ENCODE measurements around the gene B3GNT3. TPM values are rescaled to one million over a fixed set of nuclear protein-coding genes. Genes with fewer than 3 reads are reported as not detected.
A peak's percentile ranks its signal among the peaks of the same experiment; 100 is the strongest.

Gene B3GNT3
- total and polyA plus RNA-seq, 2 of the 13 experiments (the other 11 are each of a cell fraction or from before 2014, with no cell fraction given): 0.86 to 4.0 TPM

DNA sequence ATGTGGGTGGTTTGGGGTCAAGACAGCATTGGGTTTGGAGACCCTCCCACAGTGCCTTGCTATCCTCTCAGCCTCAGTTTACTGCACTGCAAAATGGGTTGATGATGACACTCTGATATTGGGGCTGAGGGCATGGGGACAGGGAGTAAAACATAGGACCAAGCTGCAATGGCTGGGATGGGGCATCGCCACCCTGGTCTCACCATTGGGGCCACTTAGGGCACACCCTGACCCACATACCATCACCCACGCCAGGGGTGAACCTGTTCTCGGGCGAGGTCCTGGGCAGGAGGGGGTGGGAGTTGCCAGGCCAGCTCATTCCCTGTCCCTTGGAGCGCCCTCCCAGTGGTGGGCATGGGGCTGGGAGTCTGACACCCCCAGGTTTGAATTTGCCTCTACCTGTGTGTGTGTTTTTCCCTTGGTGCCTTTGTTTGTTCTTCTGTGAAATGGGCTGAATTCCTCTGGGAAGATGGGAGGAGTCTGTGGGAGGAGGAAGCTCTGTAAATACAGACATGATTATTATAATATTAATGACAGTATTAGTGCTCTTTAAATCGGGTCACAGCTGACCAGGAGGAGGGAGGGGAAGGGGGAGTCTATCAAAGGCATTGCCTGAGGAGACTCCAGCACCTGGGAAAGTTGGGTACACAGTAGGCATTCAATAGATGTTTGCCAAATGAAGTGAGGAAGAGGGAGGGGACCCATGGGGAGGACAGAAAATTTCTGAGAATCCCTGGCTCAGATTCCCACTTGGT lies 45.9 kb upstream of the B3GNT3 start (continued):
- TF ChIP-seq, protein P1, sequence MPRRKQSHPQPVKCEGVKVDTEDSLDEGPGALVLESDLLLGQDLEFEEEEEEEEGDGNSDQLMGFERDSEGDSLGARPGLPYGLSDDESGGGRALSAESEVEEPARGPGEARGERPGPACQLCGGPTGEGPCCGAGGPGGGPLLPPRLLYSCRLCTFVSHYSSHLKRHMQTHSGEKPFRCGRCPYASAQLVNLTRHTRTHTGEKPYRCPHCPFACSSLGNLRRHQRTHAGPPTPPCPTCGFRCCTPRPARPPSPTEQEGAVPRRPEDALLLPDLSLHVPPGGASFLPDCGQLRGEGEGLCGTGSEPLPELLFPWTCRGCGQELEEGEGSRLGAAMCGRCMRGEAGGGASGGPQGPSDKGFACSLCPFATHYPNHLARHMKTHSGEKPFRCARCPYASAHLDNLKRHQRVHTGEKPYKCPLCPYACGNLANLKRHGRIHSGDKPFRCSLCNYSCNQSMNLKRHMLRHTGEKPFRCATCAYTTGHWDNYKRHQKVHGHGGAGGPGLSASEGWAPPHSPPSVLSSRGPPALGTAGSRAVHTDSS (CRISPR knock-in tag; conservative IDR thresholded peaks at IDR 0.05): no peak
- TF ChIP-seq, protein P2, sequence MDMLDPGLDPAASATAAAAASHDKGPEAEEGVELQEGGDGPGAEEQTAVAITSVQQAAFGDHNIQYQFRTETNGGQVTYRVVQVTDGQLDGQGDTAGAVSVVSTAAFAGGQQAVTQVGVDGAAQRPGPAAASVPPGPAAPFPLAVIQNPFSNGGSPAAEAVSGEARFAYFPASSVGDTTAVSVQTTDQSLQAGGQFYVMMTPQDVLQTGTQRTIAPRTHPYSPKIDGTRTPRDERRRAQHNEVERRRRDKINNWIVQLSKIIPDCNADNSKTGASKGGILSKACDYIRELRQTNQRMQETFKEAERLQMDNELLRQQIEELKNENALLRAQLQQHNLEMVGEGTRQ (IDR thresholded peaks at IDR 0.05; ENCODE audit: low read depth, low read length): no peak
- TF ChIP-seq, protein P2 (CRISPR knock-in tag; IDR thresholded peaks at IDR 0.05; ENCODE audit: borderline replicate concordance): no peak
- TF ChIP-seq HDAC1 (CRISPR knock-in tag; IDR thresholded peaks at IDR 0.05) (0 out of 2 replicates have a peak, but pooled peaks have one; percentile 21), ZNF674 (CRISPR knock-in tag; IDR thresholded peaks at IDR 0.05; ENCODE audit: low read depth) (no peak), MAF1 (CRISPR knock-in tag; IDR thresholded peaks at IDR 0.05; ENCODE audit: borderline replicate concordance) (no peak), FOXA1 (IDR thresholded peaks at IDR 0.05) (no peak), FOXA1 (CRISPR knock-in tag; IDR thresholded peaks at IDR 0.05) (no peak), ZNF761 (CRISPR knock-in tag; conservative IDR thresholded peaks at IDR 0.05) (no peak), ZNF556 (CRISPR knock-in tag; IDR thresholded peaks at IDR 0.05; ENCODE audit: borderline replicate concordance) (no peak), ZNF256 (CRISPR knock-in tag; conservative IDR thresholded peaks at IDR 0.05) (no peak), ZKSCAN8 (CRISPR knock-in tag; IDR thresholded peaks at IDR 0.05; ENCODE audit: borderline replicate concordance) (0 out of 2 replicates have a peak, but pooled peaks have one; percentile 57), ZMYM2 (CRISPR knock-in tag; IDR thresholded peaks at IDR 0.05) (peak; percentile 41; the same call in 1 of the 2 replicates), MXD4 (CRISPR knock-in tag; IDR thresholded peaks at IDR 0.05) (no peak), ZNF263 (CRISPR knock-in tag; IDR thresholded peaks at IDR 0.05) (no peak), ATF7-NPFF (CRISPR knock-in tag; IDR thresholded peaks at IDR 0.05; ENCODE audit: low read depth) (no peak), ZNF816 (CRISPR knock-in tag; IDR thresholded peaks at IDR 0.05; ENCODE audit: borderline replicate concordance) (no peak), ZNF510 (CRISPR knock-in tag; IDR thresholded peaks at IDR 0.05; ENCODE audit: low read depth) (no peak), ZNF589 (CRISPR knock-in tag; conservative IDR thresholded peaks at IDR 0.05) (no peak), ADNP (CRISPR knock-in tag; IDR thresholded peaks at IDR 0.05) (peak; percentile 73; the same call in 1 of the 2 replicates)
- TF ChIP-seq, protein P3, sequence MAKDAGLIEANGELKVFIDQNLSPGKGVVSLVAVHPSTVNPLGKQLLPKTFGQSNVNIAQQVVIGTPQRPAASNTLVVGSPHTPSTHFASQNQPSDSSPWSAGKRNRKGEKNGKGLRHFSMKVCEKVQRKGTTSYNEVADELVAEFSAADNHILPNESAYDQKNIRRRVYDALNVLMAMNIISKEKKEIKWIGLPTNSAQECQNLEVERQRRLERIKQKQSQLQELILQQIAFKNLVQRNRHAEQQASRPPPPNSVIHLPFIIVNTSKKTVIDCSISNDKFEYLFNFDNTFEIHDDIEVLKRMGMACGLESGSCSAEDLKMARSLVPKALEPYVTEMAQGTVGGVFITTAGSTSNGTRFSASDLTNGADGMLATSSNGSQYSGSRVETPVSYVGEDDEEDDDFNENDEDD (CRISPR knock-in tag; IDR thresholded peaks at IDR 0.05; ENCODE audit: borderline replicate concordance): no peak
- TF ChIP-seq, protein P4, sequence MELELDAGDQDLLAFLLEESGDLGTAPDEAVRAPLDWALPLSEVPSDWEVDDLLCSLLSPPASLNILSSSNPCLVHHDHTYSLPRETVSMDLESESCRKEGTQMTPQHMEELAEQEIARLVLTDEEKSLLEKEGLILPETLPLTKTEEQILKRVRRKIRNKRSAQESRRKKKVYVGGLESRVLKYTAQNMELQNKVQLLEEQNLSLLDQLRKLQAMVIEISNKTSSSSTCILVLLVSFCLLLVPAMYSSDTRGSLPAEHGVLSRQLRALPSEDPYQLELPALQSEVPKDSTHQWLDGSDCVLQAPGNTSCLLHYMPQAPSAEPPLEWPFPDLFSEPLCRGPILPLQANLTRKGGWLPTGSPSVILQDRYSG (CRISPR knock-in tag; IDR thresholded peaks at IDR 0.05): no peak
- TF ChIP-seq, protein P5, sequence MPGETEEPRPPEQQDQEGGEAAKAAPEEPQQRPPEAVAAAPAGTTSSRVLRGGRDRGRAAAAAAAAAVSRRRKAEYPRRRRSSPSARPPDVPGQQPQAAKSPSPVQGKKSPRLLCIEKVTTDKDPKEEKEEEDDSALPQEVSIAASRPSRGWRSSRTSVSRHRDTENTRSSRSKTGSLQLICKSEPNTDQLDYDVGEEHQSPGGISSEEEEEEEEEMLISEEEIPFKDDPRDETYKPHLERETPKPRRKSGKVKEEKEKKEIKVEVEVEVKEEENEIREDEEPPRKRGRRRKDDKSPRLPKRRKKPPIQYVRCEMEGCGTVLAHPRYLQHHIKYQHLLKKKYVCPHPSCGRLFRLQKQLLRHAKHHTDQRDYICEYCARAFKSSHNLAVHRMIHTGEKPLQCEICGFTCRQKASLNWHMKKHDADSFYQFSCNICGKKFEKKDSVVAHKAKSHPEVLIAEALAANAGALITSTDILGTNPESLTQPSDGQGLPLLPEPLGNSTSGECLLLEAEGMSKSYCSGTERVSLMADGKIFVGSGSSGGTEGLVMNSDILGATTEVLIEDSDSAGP (CRISPR knock-in tag; IDR thresholded peaks at IDR 0.05; ENCODE audit: borderline replicate concordance): peak; percentile 12; the same call in 1 of the 2 replicates

Data from HepG2 (cell line).